SK-N-SH (cell line): Measurements from ENCODE around the gene ZNF664.

ENCODE experiments used
- EP300 ChIP-seq, 2 experiments: IDR thresholded peaks; 2 replicates each; pipeline versions ENCODE4 v1.4.0 to v1.6.1; 2012; ENCODE audit warnings: borderline replicate concordance in 1 of 2, low read depth in 1 of 2, low read length in 1 of 2
- FOXJ3 ChIP-seq: sonication (generic); formaldehyde crosslinking; IDR thresholded peaks from 2 replicates; pipeline ENCODE4 v1.5.1; 2020; ENCODE audit warnings: mild to moderate bottlenecking, missing genetic modification reagents
- FOXM1 ChIP-seq: IDR thresholded peaks from 2 replicates; pipeline ENCODE4 v1.4.0; 2012; ENCODE audit warnings: low read depth, mild to moderate bottlenecking
- GATA2 ChIP-seq: sonication (generic); formaldehyde crosslinking; IDR thresholded peaks from 2 replicates; pipeline ENCODE4 v1.5.0; 2020; ENCODE audit warnings: mild to moderate bottlenecking, missing genetic modification reagents
- NRF1 ChIP-seq: IDR thresholded peaks from 2 replicates; pipeline ENCODE4 v1.6.1; 2012; ENCODE audit warnings: low read depth, mild to moderate bottlenecking, low read length
- RAD21 ChIP-seq: IDR thresholded peaks from 2 replicates; pipeline ENCODE4 v1.6.1; 2012; ENCODE audit warnings: mild to moderate bottlenecking, low read length
- SIN3A ChIP-seq: IDR thresholded peaks from 2 replicates; pipeline ENCODE4 v1.6.1; 2012; ENCODE audit warnings: low read depth, mild to moderate bottlenecking, low read length, moderate library complexity, borderline replicate concordance
- TCF12 ChIP-seq: IDR thresholded peaks from 2 replicates; pipeline ENCODE4 v1.4.0; 2012
- TF ChIP-seq, protein P1 (sequence below): fragments of 200-600 bp; sonication (generic); IDR thresholded peaks from 2 replicates; pipeline ENCODE4 v1.6.1; 2017; ENCODE audit warnings: antibody characterized with exemption, mild to moderate bottlenecking, moderate library complexity
- TF ChIP-seq, protein P2 (sequence below): IDR thresholded peaks from 2 replicates; pipeline ENCODE4 v1.4.0; 2012; ENCODE audit warnings: low read depth
- TF ChIP-seq, protein P3 (sequence below): fragments of 150-350 bp; IDR thresholded peaks from 2 replicates; pipeline ENCODE4 v1.6.1; 2016; ENCODE audit warnings: mild to moderate bottlenecking, low read depth, low read length

DNA sequence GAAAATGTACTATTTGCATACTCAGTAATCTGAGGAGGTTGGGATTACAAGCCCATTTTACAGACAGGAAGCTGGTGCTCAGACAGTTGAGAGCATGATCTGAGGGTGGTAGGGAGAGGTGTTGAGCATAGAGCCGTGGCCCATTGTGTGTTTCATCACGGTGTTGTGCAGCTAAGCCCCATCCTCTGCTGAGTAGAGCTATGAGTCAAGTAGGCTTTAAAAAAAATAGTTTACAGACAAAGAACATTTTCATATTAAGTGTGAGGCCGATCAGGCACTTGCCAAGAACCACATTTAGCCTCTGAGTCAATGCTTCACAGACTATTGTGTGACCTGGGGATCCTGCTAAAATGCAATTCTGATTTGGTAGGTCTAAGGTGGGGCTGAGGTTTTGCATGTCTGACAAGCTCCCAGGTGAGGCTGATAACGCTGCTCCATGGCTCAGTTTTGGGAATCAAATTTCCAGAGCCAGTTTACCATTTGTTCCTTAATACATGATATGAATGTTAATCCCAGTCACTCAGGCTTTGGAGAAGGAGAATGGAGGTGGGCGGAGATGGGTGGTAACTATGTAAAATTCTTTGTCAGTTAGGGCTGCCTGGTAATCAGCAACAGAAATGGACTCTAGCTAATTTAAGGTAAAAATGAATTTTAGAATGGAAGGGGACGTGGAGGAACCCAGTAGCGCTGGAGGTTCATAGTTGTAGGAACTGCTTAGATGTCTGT is 22.2 kb downstream of the ZNF664 start:
- TF ChIP-seq GATA2 (CRISPR knock-in tag) = no peak
- TF ChIP-seq, protein P1, sequence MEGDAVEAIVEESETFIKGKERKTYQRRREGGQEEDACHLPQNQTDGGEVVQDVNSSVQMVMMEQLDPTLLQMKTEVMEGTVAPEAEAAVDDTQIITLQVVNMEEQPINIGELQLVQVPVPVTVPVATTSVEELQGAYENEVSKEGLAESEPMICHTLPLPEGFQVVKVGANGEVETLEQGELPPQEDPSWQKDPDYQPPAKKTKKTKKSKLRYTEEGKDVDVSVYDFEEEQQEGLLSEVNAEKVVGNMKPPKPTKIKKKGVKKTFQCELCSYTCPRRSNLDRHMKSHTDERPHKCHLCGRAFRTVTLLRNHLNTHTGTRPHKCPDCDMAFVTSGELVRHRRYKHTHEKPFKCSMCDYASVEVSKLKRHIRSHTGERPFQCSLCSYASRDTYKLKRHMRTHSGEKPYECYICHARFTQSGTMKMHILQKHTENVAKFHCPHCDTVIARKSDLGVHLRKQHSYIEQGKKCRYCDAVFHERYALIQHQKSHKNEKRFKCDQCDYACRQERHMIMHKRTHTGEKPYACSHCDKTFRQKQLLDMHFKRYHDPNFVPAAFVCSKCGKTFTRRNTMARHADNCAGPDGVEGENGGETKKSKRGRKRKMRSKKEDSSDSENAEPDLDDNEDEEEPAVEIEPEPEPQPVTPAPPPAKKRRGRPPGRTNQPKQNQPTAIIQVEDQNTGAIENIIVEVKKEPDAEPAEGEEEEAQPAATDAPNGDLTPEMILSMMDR = no peak
- TF ChIP-seq SIN3A = no peak
- TF ChIP-seq, protein P2, sequence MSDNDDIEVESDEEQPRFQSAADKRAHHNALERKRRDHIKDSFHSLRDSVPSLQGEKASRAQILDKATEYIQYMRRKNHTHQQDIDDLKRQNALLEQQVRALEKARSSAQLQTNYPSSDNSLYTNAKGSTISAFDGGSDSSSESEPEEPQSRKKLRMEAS = no peak
- TF ChIP-seq NRF1 = no peak
- no peak for TF ChIP-seq RAD21
- no peak for TF ChIP-seq EP300 (IDR thresholded peaks at IDR 0.05; ENCODE audit: borderline replicate concordance in 1 of 2, low read depth in 1 of 2, low read length in 1 of 2)
- TF ChIP-seq, protein P3, sequence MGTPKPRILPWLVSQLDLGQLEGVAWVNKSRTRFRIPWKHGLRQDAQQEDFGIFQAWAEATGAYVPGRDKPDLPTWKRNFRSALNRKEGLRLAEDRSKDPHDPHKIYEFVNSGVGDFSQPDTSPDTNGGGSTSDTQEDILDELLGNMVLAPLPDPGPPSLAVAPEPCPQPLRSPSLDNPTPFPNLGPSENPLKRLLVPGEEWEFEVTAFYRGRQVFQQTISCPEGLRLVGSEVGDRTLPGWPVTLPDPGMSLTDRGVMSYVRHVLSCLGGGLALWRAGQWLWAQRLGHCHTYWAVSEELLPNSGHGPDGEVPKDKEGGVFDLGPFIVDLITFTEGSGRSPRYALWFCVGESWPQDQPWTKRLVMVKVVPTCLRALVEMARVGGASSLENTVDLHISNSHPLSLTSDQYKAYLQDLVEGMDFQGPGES = no peak
- no peak for TF ChIP-seq FOXJ3 (CRISPR knock-in tag)
- no peak for TF ChIP-seq TCF12
- TF ChIP-seq FOXM1 = no peak
